IPS-18a (cell line): ENCODE data around the gene STIM1.
"Not testable (repeated sequence)": the region's sequence is repeated elsewhere in the genome, so short reads cannot be mapped to it uniquely, and the experiment has no call there.

ENCODE experiments used
- H3K27ac ChIP-seq: one replicate; pipeline ENCODE4 v1.5.1; 2013; ENCODE audit warnings: low read length
- H3K27me3 ChIP-seq: one replicate; pipeline ENCODE4 v1.6.1; 2013; ENCODE audit warnings: mild to moderate bottlenecking, low read length; ENCODE audit not compliant: control insufficient read depth, insufficient read depth
- H3K36me3 ChIP-seq: one replicate; pipeline ENCODE4 v1.6.1; 2013; ENCODE audit warnings: low read depth, low read length; ENCODE audit not compliant: control insufficient read depth
- H3K4me1 ChIP-seq: one replicate; pipeline ENCODE4 v1.6.1; 2013; ENCODE audit warnings: low read depth, low read length; ENCODE audit not compliant: control insufficient read depth
- H3K4me3 ChIP-seq: one replicate; pipeline ENCODE4 v1.5.1; 2013; ENCODE audit warnings: low read length
- H3K9ac ChIP-seq: one replicate; pipeline ENCODE4 v1.6.1; 2013; ENCODE audit warnings: mild to moderate bottlenecking, low read length, moderate library complexity
- H3K9me3 ChIP-seq: one replicate; pipeline ENCODE4 v1.6.1; 2013; ENCODE audit warnings: low read depth, low read length; ENCODE audit not compliant: control insufficient read depth

Gene STIM1

GRCh38 chr11:3996651-3997050 lies 141.2 kb downstream of the STIM1 start:
- peaks cover 9% of the 10 kb centered on the region for H3K9me3 ChIP-seq
- no peaks in the 10 kb centered on the region for H3K4me1 ChIP-seq
- H3K4me3 ChIP-seq: no peak overlapping the region
- H3K27ac ChIP-seq: no peak overlapping the region
- H3K36me3 ChIP-seq: no peaks in the 10 kb centered on the region
- no peaks in the 10 kb centered on the region for H3K27me3 ChIP-seq
- no peak overlapping the region for H3K9ac ChIP-seq

- not testable (repeated sequence) for H3K4me3 ChIP-seq, H3K36me3 ChIP-seq, H3K27me3 ChIP-seq, H3K27ac ChIP-seq, H3K9me3 ChIP-seq, H3K9ac ChIP-seq, H3K4me1 ChIP-seq
Measured at GRCh38 chr11:4004753-4005152, 149.3 kb downstream of the STIM1 start.

- H3K27me3 ChIP-seq: no peaks in the 10 kb centered on the region
- H3K27ac ChIP-seq: no peak overlapping the region
- H3K9me3 ChIP-seq: no peaks in the 10 kb centered on the region
- H3K4me1 ChIP-seq: no peaks in the 10 kb centered on the region
- no peak overlapping the region for H3K9ac ChIP-seq
- no peaks in the 10 kb centered on the region for H3K36me3 ChIP-seq
- no peak overlapping the region for H3K4me3 ChIP-seq
Measured at GRCh38 chr11:4006946-4007680, 151.6 kb downstream of the STIM1 start.

GRCh38 chr11:4008116-4008515 lies 152.7 kb downstream of the STIM1 start:
- Histone ChIP-seq H3K27me3 (no peaks in the 10 kb centered on the region), H3K9me3 (no peaks in the 10 kb centered on the region), H3K4me1 (no peaks in the 10 kb centered on the region), H3K4me3 (no peak overlapping the region), H3K36me3 (no peaks in the 10 kb centered on the region), H3K9ac (no peak overlapping the region), H3K27ac (no peak overlapping the region)

DNA sequence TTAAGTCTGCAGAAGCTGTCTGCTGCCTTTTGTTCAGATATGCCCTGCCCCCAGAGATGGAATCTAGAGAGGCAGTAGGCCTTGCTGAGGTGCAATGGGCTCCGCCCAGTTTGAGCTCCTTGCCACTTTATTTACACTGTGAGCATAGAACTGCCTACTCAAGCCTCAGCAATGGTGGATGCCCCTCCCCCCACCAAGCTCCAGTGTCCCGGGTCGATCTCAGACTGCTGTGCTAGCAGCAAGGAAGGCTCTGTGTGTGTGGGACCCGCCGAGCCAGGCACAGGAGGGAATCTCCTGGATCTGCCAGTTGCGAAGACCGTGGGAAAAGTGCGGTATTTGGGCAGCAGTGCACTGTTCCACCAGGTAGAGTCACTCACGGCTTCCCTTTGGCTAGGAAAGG lies 161.1 kb downstream of the STIM1 start:
- H3K4me3 ChIP-seq: not testable (repeated sequence)

DNA sequence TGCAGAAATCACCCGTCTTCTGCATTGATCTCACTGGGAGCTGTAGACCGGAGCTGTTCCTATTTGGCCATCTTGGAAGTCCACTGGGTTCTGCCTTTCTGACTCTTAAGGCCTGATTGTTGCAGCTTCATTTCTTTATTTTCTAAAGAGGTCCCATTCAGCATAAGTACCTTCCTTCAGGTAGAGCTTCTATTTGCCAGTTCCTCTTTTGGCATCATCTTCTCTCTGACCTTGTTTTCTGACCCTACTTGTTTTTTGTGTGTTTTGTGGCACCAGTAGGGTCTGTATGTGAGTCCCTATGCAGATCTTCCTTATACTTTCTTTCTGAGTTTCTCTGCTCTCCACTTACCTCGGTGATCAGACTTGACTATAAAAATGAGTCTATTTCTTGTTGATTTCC lies 161.7 kb downstream of the STIM1 start:
- no peak overlapping the region for H3K4me3 ChIP-seq
- no peaks in the 10 kb centered on the region for H3K9me3 ChIP-seq
- no peaks in the 10 kb centered on the region for H3K4me1 ChIP-seq
- H3K27ac ChIP-seq: no peak overlapping the region
- H3K36me3 ChIP-seq: no peaks in the 10 kb centered on the region
- no peaks in the 10 kb centered on the region for H3K27me3 ChIP-seq
- no peak overlapping the region for H3K9ac ChIP-seq

More for the DNA sequence above, 161.1 kb downstream of the STIM1 start:
- not testable (repeated sequence) for H3K9ac ChIP-seq, H3K4me1 ChIP-seq, H3K27me3 ChIP-seq, H3K36me3 ChIP-seq, H3K9me3 ChIP-seq, H3K27ac ChIP-seq

DNA sequence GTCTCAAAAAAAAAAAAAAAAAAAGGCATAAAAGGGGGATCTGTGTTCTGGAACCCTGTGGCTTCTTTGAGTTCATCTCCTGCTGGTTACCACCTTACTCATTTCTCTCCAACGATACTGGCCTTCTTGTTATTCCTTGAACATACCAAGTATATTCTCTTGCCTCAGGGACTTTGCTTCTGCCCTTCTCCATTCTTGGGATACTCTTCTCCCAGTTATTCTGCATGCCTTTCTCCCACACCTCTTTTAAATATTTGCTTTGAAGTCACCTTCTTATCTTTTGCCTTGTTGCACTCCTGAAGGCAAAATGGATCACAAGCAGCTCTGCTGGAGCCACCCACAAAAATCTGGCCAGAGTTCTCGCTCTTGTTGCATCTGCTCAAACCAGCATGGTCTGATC lies 163.2 kb downstream of the STIM1 start:
- Histone ChIP-seq H3K27ac (no peak overlapping the region), H3K9ac (no peak overlapping the region), H3K4me3 (no peak overlapping the region)

GRCh38 chr11:4019891-4020290 lies 164.4 kb downstream of the STIM1 start:
- Histone ChIP-seq H3K4me3 (no peak overlapping the region), H3K27ac (no peak overlapping the region), H3K36me3 (no peaks in the 10 kb centered on the region), H3K4me1 (no peaks in the 10 kb centered on the region), H3K9ac (no peak overlapping the region), H3K9me3 (no peaks in the 10 kb centered on the region), H3K27me3 (no peaks in the 10 kb centered on the region)

More for the DNA sequence above, 163.2 kb downstream of the STIM1 start:
- Histone ChIP-seq H3K27me3 (no peaks in the 10 kb centered on the region), H3K4me1 (no peaks in the 10 kb centered on the region), H3K9me3 (no peaks in the 10 kb centered on the region), H3K36me3 (no peaks in the 10 kb centered on the region)

- Histone ChIP-seq H3K4me1 (no peaks in the 10 kb centered on the region), H3K36me3 (no peaks in the 10 kb centered on the region), H3K9me3 (peaks cover 2% of the 10 kb centered on the region), H3K4me3 (no peak overlapping the region), H3K27ac (no peak overlapping the region), H3K27me3 (no peaks in the 10 kb centered on the region), H3K9ac (no peak overlapping the region)
Measured at GRCh38 chr11:4022669-4023068, 167.2 kb downstream of the STIM1 start.

DNA sequence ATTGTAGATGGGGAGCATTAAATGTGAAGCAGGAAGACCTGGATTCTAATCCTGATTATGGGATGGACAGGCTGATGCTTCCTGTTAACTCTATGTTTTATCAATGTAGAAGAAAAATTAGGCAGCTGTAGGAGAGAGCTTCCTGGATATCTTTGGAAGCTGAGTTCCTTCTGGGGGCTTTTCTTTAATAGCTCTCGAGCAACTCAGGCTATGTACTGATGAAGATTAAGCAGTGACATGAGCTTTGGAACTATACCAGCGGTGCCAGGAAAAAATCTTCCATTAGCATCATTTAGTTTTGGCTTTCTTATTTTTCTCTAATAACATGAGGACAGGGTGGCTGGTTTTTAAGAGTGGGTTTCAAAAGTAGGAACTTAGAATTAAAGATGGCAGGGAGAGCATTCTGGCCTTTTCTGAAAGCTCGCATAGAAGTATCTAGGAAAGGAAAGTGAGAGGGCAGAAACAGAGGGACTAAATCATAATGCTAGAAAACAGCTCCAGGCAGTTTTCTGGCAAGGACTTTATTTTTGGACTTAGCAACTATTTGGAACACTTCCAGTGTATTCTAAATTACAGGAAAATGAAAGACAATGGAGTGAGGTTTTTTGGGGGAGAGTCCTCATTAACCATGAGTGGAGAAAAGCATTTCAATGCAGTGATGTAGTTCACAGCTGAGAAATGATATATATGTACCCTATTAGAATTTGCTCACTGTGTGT lies 169.9 kb downstream of the STIM1 start:
- peaks cover 2% of the 10 kb centered on the region for H3K9me3 ChIP-seq
- no peaks in the 10 kb centered on the region for H3K36me3 ChIP-seq
- no peaks in the 10 kb centered on the region for H3K4me1 ChIP-seq
- no peaks in the 10 kb centered on the region for H3K27me3 ChIP-seq
- no peak overlapping the region for H3K27ac ChIP-seq
- H3K9ac ChIP-seq: no peak overlapping the region
- no peak overlapping the region for H3K4me3 ChIP-seq

DNA sequence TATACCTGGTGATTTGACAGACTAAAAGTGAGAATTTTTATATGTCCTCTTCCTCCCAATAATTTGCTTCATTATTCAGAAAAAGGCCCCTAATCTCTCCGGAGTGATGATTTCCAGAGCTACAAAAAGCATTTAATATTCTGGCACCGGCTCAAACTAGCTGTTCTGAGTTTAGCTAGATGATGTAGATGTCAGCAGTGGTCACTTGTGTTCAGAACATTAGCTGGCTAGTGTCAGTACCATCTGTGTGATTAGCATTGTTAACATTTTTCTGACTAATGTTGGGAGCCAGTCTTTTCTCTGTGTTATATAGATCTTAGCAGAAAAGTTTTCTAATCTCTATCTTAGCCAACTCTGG lies 170.5 kb downstream of the STIM1 start:
- H3K9ac ChIP-seq: no peak overlapping the region
- H3K27me3 ChIP-seq: no peaks in the 10 kb centered on the region
- H3K36me3 ChIP-seq: no peaks in the 10 kb centered on the region
- H3K4me3 ChIP-seq: no peak overlapping the region
- no peaks in the 10 kb centered on the region for H3K4me1 ChIP-seq
- H3K9me3 ChIP-seq: peaks cover 2% of the 10 kb centered on the region
- H3K27ac ChIP-seq: no peak overlapping the region

GRCh38 chr11:4026389-4026788 lies 170.9 kb downstream of the STIM1 start:
- Histone ChIP-seq H3K27me3 (no peaks in the 10 kb centered on the region), H3K4me1 (no peaks in the 10 kb centered on the region), H3K36me3 (no peaks in the 10 kb centered on the region), H3K9ac (no peak overlapping the region), H3K4me3 (no peak overlapping the region), H3K9me3 (peaks cover 2% of the 10 kb centered on the region), H3K27ac (no peak overlapping the region)
